Fibroblast of lung (primary cell): ENCODE results near the gene OSBPL1A. TPM values are rescaled to one million over a fixed set of nuclear protein-coding genes. Genes with fewer than 3 reads are reported as not detected.
A peak's percentile ranks its signal among the peaks of the same experiment; 100 is the strongest.

Source experiments
- DNase-seq, 2 donors: peaks; one replicate each; pipeline versions ENCODE4 v3.0.0 to v3.0.0-alpha.2; 2010; ENCODE audit warnings: low read depth in 2 of 2
- H2AFZ ChIP-seq: 2 replicates; pipeline ENCODE4 v1.5.1; 2012; ENCODE audit warnings: low read length, control low read depth, inconsistent platforms
- H3K27ac ChIP-seq: 2 replicates; pipeline ENCODE4 v1.5.1; 2011; ENCODE audit warnings: low read length, control low read depth; ENCODE audit not compliant: insufficient read depth
- H3K27me3 ChIP-seq: 2 replicates; pipeline ENCODE4 v1.5.1; 2011; ENCODE audit warnings: mild to moderate bottlenecking, low read length; ENCODE audit not compliant: control insufficient read depth, insufficient read depth
- H3K36me3 ChIP-seq: 2 replicates; pipeline ENCODE4 v1.5.1; 2011; ENCODE audit warnings: low read length; ENCODE audit not compliant: control insufficient read depth, insufficient read depth
- H3K4me1 ChIP-seq: 2 replicates; pipeline ENCODE4 v1.5.1; 2011; ENCODE audit warnings: low read length; ENCODE audit not compliant: control insufficient read depth, insufficient read depth; ENCODE audit errors: extremely low read depth
- H3K4me2 ChIP-seq: 2 replicates; pipeline ENCODE4 v1.5.1; 2011; ENCODE audit warnings: low read length, control low read depth; ENCODE audit not compliant: insufficient read depth; ENCODE audit errors: extremely low read depth
- H3K4me3 ChIP-seq, 4 experiments: fragments of 200-600 bp in 1 of 4; sonication (generic) in 1 of 4; replicated peaks in 1 of 4; 2 replicates each; pipeline ENCODE4 v1.5.1; 2011 to 2016; ENCODE audit warnings: low read length in 4 of 4, low read depth in 3 of 4, mild to moderate bottlenecking in 3 of 4, control low read depth in 2 of 4, inconsistent platforms in 1 of 4, mixed read lengths in 1 of 4; ENCODE audit not compliant: insufficient read depth in 1 of 4; ENCODE audit errors: control extremely low read depth in 1 of 4
- H3K79me2 ChIP-seq: 2 replicates; pipeline ENCODE4 v1.5.1; 2012; ENCODE audit warnings: mild to moderate bottlenecking, low read length, inconsistent platforms; ENCODE audit not compliant: control insufficient read depth, insufficient read depth
- H3K9ac ChIP-seq: 2 replicates; pipeline ENCODE4 v1.5.1; 2011; ENCODE audit warnings: mild to moderate bottlenecking, low read length, control low read depth; ENCODE audit not compliant: insufficient read depth
- H3K9me3 ChIP-seq: 2 replicates; pipeline ENCODE4 v1.5.1; 2012; ENCODE audit warnings: low read depth, low read length; ENCODE audit not compliant: control insufficient read depth, insufficient read depth
- H4K20me1 ChIP-seq: 2 replicates; pipeline ENCODE4 v1.5.1; 2011; ENCODE audit warnings: low read length; ENCODE audit not compliant: control insufficient read depth, insufficient read depth; ENCODE audit errors: extremely low read depth
- CTCF ChIP-seq, 2 donors: IDR thresholded peaks in 1 of 2; conservative IDR thresholded peaks in 1 of 2; 1 replicate in 1 of 2; 2 replicates in 1 of 2; pipeline ENCODE4 v1.5.1; 2011 to 2012; ENCODE audit warnings: low read length in 2 of 2, control low read depth in 1 of 2, inconsistent platforms in 1 of 2, low read depth in 1 of 2, mild to moderate bottlenecking in 1 of 2
- EZH2 ChIP-seq: IDR thresholded peaks from 2 replicates; pipeline ENCODE4 v1.5.1; 2012; ENCODE audit warnings: low read length, control low read depth, mild to moderate bottlenecking; ENCODE audit errors: missing control alignments
- polyA plus RNA-seq, 2 donors: library from polyadenylated mRNA; depleted of rRNA in 1 of 2; stranded (reverse) in 1 of 2; unstranded in 1 of 2; fragments of >200 nt; gene quantifications; 2 replicates each; pipeline ENCODE4 v1.2.1, GENCODE V29; 2011 to 2012; ENCODE audit warnings: missing spikeins in 1 of 2
- total RNA-seq: library from RNA; depleted of rRNA; stranded (reverse); fragments of >200 nt; gene quantifications from 2 replicates; pipeline ENCODE4 v1.2.1, GENCODE V29; 2014

OSBPL1A gene
- total and polyA plus RNA-seq, 2 donors (not counting 1 experiment from before 2014, with no cell fraction given) = 67.5 to 73.3 TPM

GRCh38 chr18:24429188-24429587 is 31.6 kb upstream of the OSBPL1A start:
- Histone ChIP-seq H3K9me3 (no peaks in the 10 kb centered on the region), H3K27ac (no peak overlapping the region), H2AFZ (no peak overlapping the region), H3K36me3 (peaks cover 1% of the 10 kb centered on the region), H3K27me3 (no peaks in the 10 kb centered on the region), H3K9ac (no peak overlapping the region), H3K79me2 (peaks cover 2% of the 10 kb centered on the region), H3K4me2 (no peak overlapping the region), H3K4me3 (no peak overlapping the region), H4K20me1 (no peaks in the 10 kb centered on the region), H3K4me1 (no peaks in the 10 kb centered on the region)
- TF ChIP-seq CTCF (conservative IDR thresholded peaks at IDR 0.05 in 1 of 2, IDR thresholded peaks at IDR 0.05 in 1 of 2; ENCODE audit: low read depth in 1 of 2, low read length in 2 of 2) (no peak), EZH2 (no peak)
- DNase-seq = no peak

GRCh38 chr18:24428709-24429108 is 31.1 kb upstream of the OSBPL1A start:
- H3K9ac ChIP-seq = no peak overlapping the region
- H3K27ac ChIP-seq = no peak overlapping the region
- TF ChIP-seq CTCF (conservative IDR thresholded peaks at IDR 0.05 in 1 of 2, IDR thresholded peaks at IDR 0.05 in 1 of 2; ENCODE audit: low read depth in 1 of 2, low read length in 2 of 2) (no peak), EZH2 (no peak)
- no peaks in the 10 kb centered on the region for H3K9me3 ChIP-seq
- H2AFZ ChIP-seq = no peak overlapping the region
- DNase-seq = no peak
- no peaks in the 10 kb centered on the region for H3K4me1 ChIP-seq
- H4K20me1 ChIP-seq = no peaks in the 10 kb centered on the region
- peaks cover 2% of the 10 kb centered on the region for H3K79me2 ChIP-seq
- no peak overlapping the region for H3K4me3 ChIP-seq
- H3K36me3 ChIP-seq = peaks cover 1% of the 10 kb centered on the region
- H3K4me2 ChIP-seq = no peak overlapping the region
- H3K27me3 ChIP-seq = no peaks in the 10 kb centered on the region

GRCh38 chr18:24427484-24427883 is 29.9 kb upstream of the OSBPL1A start:
- H3K4me3 ChIP-seq = peak overlapping the region in 3 of 4 experiments; percentile 75 to 89 (median 77)
- H3K79me2 ChIP-seq = peaks cover 2% of the 10 kb centered on the region
- H2AFZ ChIP-seq = no peak overlapping the region
- H3K9ac ChIP-seq = no peak overlapping the region
- no peaks in the 10 kb centered on the region for H3K27me3 ChIP-seq
- H3K36me3 ChIP-seq = peaks cover 1% of the 10 kb centered on the region
- H4K20me1 ChIP-seq = no peaks in the 10 kb centered on the region
- peak overlapping the region; percentile 83 for H3K4me2 ChIP-seq
- no peak overlapping the region for H3K27ac ChIP-seq
- TF ChIP-seq CTCF (conservative IDR thresholded peaks at IDR 0.05 in 1 of 2, IDR thresholded peaks at IDR 0.05 in 1 of 2; ENCODE audit: low read depth in 1 of 2, low read length in 2 of 2) (no peak), EZH2 (no peak)
- H3K4me1 ChIP-seq = no peaks in the 10 kb centered on the region
- peak; percentile 18 to 32 for DNase-seq
- H3K9me3 ChIP-seq = no peaks in the 10 kb centered on the region
